HEK293 (cell line): ENCODE data around the gene TARDBP.

Experiments
- EGR2 ChIP-seq: fragments of 450-650 bp; formaldehyde crosslinking; IDR thresholded peaks from 2 replicates; pipeline ENCODE4 v1.5.1; 2016; ENCODE audit warnings: low read depth, missing biosample characterization, missing genetic modification characterization
- IKZF3 ChIP-seq: fragments of 450-650 bp; IDR thresholded peaks from 2 replicates; pipeline ENCODE4 v1.5.0; 2018; ENCODE audit warnings: missing biosample characterization, mild to moderate bottlenecking, missing genetic modification characterization, moderate library complexity
- KLF10 ChIP-seq: fragments of 450-650 bp; IDR thresholded peaks from 2 replicates; pipeline ENCODE4 v1.5.1; 2018; ENCODE audit warnings: missing biosample characterization, mild to moderate bottlenecking, missing genetic modification characterization
- KLF16 ChIP-seq: fragments of 450-650 bp; formaldehyde crosslinking; IDR thresholded peaks from 2 replicates; pipeline ENCODE4 v1.5.1; 2017; ENCODE audit warnings: missing biosample characterization, missing genetic modification characterization
- KLF7 ChIP-seq: fragments of 450-650 bp; formaldehyde crosslinking; IDR thresholded peaks from 2 replicates; pipeline ENCODE4 v1.5.1; 2016; ENCODE audit warnings: missing biosample characterization, missing genetic modification characterization, borderline replicate concordance
- MZF1 ChIP-seq: fragments of 450-650 bp; formaldehyde crosslinking; IDR thresholded peaks from 2 replicates; pipeline ENCODE4 v1.5.1; 2017; ENCODE audit warnings: missing biosample characterization, missing genetic modification characterization, borderline replicate concordance
- SALL2 ChIP-seq: fragments of 450-650 bp; formaldehyde crosslinking; IDR thresholded peaks from 2 replicates; pipeline ENCODE4 v1.5.0; 2017; ENCODE audit warnings: missing biosample characterization, mild to moderate bottlenecking, missing genetic modification characterization, borderline replicate concordance
- SP3 ChIP-seq: fragments of 450-650 bp; formaldehyde crosslinking; IDR thresholded peaks from 2 replicates; pipeline ENCODE4 v1.5.1; 2016; ENCODE audit warnings: missing biosample characterization, missing genetic modification characterization
- ZBTB17 ChIP-seq: fragments of 450-650 bp; formaldehyde crosslinking; IDR thresholded peaks from 2 replicates; pipeline ENCODE4 v1.5.1; 2016; ENCODE audit warnings: missing biosample characterization, missing genetic modification characterization
- ZEB2 ChIP-seq: fragments of 450-650 bp; formaldehyde crosslinking; IDR thresholded peaks from 2 replicates; pipeline ENCODE4 v1.5.1; 2016; ENCODE audit warnings: missing biosample characterization, missing genetic modification characterization
- ZFP37 ChIP-seq: fragments of 450-650 bp; formaldehyde crosslinking; IDR thresholded peaks from 2 replicates; pipeline ENCODE4 v1.5.1; 2016; ENCODE audit warnings: missing biosample characterization, missing genetic modification characterization
- ZIC2 ChIP-seq: fragments of 450-650 bp; formaldehyde crosslinking; IDR thresholded peaks from 2 replicates; pipeline ENCODE4 v1.5.1; 2016; ENCODE audit warnings: missing biosample characterization, missing genetic modification characterization
- ZNF10 ChIP-seq: fragments of 450-650 bp; formaldehyde crosslinking; IDR thresholded peaks from 2 replicates; pipeline ENCODE4 v1.5.1; 2017; ENCODE audit warnings: missing biosample characterization, missing genetic modification characterization
- ZNF175 ChIP-seq: fragments of 450-650 bp; formaldehyde crosslinking; IDR thresholded peaks from 2 replicates; pipeline ENCODE4 v1.5.1; 2016; ENCODE audit warnings: missing biosample characterization, missing genetic modification characterization
- ZNF184 ChIP-seq: fragments of 450-650 bp; IDR thresholded peaks from 2 replicates; pipeline ENCODE4 v1.5.1; 2018; ENCODE audit warnings: missing biosample characterization, mild to moderate bottlenecking, missing genetic modification characterization
- ZNF24 ChIP-seq: fragments of 450-650 bp; formaldehyde crosslinking; IDR thresholded peaks from 2 replicates; pipeline ENCODE4 v1.5.1; 2016; ENCODE audit warnings: missing biosample characterization, missing genetic modification characterization
- ZNF324 ChIP-seq: fragments of 450-650 bp; formaldehyde crosslinking; IDR thresholded peaks from 2 replicates; pipeline ENCODE4 v1.5.1; 2016; ENCODE audit warnings: missing biosample characterization, missing genetic modification characterization
- ZNF335 ChIP-seq: fragments of 450-650 bp; formaldehyde crosslinking; conservative IDR thresholded peaks from 2 replicates; pipeline ENCODE4 v1.5.1; 2016; ENCODE audit warnings: missing biosample characterization, missing genetic modification characterization
- ZNF76 ChIP-seq: fragments of 450-650 bp; formaldehyde crosslinking; IDR thresholded peaks from 2 replicates; pipeline ENCODE4; 2016; ENCODE audit warnings: low read depth, missing biosample characterization, missing genetic modification characterization, borderline replicate concordance
- ZNF785 ChIP-seq: fragments of 450-650 bp; formaldehyde crosslinking; IDR thresholded peaks from 2 replicates; pipeline ENCODE4 v1.5.1; 2016; ENCODE audit warnings: missing biosample characterization, missing genetic modification characterization
- ZNF792 ChIP-seq: fragments of 450-650 bp; formaldehyde crosslinking; IDR thresholded peaks from 2 replicates; pipeline ENCODE4 v1.5.1; 2016; ENCODE audit warnings: missing biosample characterization, missing genetic modification characterization
- ZSCAN30 ChIP-seq: fragments of 450-650 bp; IDR thresholded peaks from 2 replicates; pipeline ENCODE4 v1.5.1; 2018; ENCODE audit warnings: missing biosample characterization, mild to moderate bottlenecking, missing genetic modification characterization, moderate library complexity
- TF ChIP-seq, protein P1 (sequence below): fragments of 450-650 bp; formaldehyde crosslinking; IDR thresholded peaks from 2 replicates; pipeline ENCODE4 v1.5.1; 2016; ENCODE audit warnings: missing biosample characterization, missing genetic modification characterization
- TF ChIP-seq, protein P2 (sequence below): fragments of 450-650 bp; formaldehyde crosslinking; IDR thresholded peaks from 2 replicates; pipeline ENCODE4 v1.5.1; 2017; ENCODE audit warnings: missing biosample characterization, mild to moderate bottlenecking, missing genetic modification characterization, moderate library complexity
- TF ChIP-seq, protein P3 (sequence below): fragments of 450-650 bp; formaldehyde crosslinking; IDR thresholded peaks from 2 replicates; pipeline ENCODE4 v1.5.1; 2016; ENCODE audit warnings: missing biosample characterization, missing genetic modification characterization
- TF ChIP-seq, protein P4 (sequence below): fragments of 450-650 bp; formaldehyde crosslinking; IDR thresholded peaks from 2 replicates; pipeline ENCODE4; 2016; ENCODE audit warnings: missing biosample characterization, missing genetic modification characterization
- TF ChIP-seq, protein P5 (sequence below): fragments of 450-650 bp; formaldehyde crosslinking; conservative IDR thresholded peaks from 2 replicates; pipeline ENCODE4 v1.5.1; 2016; ENCODE audit warnings: low read depth, missing biosample characterization, missing genetic modification characterization
- TF ChIP-seq, protein P6 (sequence below): fragments of 450-650 bp; formaldehyde crosslinking; IDR thresholded peaks from 2 replicates; pipeline ENCODE4 v1.5.1; 2017; ENCODE audit warnings: missing biosample characterization, missing genetic modification characterization

TARDBP gene

DNA sequence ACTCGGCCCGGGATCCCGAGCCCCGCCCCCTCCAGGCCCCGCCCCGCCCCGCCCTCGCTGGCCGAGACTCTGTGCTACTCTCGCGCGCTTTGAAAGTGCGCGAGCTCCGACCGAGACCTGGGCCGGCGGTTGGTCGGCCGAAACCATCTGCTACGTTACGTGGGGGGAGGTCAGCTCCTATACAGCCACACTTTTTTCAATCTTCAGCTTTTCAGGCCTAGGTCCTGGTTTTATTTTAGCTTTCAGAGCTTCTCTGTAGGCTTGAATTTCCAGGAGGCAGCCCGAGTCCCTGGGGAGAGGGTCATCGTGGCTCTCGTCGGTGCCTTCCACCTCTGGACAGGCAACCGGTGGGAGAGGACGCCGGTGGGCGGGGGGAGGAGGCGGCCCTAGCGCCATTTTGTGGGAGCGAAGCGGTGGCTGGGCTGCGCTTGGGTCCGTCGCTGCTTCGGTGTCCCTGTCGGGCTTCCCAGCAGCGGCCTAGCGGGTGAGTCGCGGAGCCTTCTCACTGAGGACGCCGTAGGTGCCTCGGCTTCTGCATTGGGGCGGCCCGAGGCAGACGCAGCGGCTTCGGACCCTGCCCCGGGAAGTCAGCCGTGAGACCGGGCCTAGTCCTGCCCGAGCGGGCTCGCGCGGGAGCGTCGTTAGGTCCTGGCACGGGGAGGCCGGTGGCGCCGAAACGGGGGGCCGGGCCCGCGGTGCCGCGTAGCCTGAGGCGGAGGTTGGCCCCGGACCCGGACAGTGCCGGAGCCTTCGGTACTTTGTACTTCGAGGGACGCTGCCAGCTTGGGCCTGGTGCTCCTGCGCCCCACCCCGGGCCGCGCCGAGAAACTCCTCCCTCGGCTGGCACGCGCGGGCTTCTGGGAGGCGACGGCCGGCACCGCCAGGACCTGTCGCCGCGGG lies at the start of gene TARDBP (continued):
- peak; percentile 78 for TF ChIP-seq ZNF324
- no peak for TF ChIP-seq ZIC2 (tag by site-specific recombination)
- TF ChIP-seq, protein P1, sequence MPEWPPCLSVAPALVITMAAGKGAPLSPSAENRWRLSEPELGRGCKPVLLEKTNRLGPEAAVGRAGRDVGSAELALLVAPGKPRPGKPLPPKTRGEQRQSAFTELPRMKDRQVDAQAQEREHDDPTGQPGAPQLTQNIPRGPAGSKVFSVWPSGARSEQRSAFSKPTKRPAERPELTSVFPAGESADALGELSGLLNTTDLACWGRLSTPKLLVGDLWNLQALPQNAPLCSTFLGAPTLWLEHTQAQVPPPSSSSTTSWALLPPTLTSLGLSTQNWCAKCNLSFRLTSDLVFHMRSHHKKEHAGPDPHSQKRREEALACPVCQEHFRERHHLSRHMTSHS (tag by site-specific recombination): no peak
- 0 out of 2 replicates have a peak, but pooled peaks have one; percentile 25 for TF ChIP-seq ZNF184 (tag by site-specific recombination)
- TF ChIP-seq ZEB2: peak; percentile 73; the same call in 1 of the 2 replicates
- TF ChIP-seq, protein P2, sequence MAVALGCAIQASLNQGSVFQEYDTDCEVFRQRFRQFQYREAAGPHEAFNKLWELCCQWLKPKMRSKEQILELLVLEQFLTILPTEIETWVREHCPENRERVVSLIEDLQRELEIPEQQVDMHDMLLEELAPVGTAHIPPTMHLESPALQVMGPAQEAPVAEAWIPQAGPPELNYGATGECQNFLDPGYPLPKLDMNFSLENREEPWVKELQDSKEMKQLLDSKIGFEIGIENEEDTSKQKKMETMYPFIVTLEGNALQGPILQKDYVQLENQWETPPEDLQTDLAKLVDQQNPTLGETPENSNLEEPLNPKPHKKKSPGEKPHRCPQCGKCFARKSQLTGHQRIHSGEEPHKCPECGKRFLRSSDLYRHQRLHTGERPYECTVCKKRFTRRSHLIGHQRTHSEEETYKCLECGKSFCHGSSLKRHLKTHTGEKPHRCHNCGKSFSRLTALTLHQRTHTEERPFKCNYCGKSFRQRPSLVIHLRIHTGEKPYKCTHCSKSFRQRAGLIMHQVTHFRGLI: peak; percentile 82
- TF ChIP-seq MZF1: no peak
- peak; percentile 99 for TF ChIP-seq SP3 (tag by site-specific recombination)
- TF ChIP-seq, protein P3, sequence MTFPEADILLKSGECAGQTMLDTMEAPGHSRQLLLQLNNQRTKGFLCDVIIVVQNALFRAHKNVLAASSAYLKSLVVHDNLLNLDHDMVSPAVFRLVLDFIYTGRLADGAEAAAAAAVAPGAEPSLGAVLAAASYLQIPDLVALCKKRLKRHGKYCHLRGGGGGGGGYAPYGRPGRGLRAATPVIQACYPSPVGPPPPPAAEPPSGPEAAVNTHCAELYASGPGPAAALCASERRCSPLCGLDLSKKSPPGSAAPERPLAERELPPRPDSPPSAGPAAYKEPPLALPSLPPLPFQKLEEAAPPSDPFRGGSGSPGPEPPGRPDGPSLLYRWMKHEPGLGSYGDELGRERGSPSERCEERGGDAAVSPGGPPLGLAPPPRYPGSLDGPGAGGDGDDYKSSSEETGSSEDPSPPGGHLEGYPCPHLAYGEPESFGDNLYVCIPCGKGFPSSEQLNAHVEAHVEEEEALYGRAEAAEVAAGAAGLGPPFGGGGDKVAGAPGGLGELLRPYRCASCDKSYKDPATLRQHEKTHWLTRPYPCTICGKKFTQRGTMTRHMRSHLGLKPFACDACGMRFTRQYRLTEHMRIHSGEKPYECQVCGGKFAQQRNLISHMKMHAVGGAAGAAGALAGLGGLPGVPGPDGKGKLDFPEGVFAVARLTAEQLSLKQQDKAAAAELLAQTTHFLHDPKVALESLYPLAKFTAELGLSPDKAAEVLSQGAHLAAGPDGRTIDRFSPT (tag by site-specific recombination): peak; percentile 36; the same call in 1 of the 2 replicates
- TF ChIP-seq IKZF3 (tag by site-specific recombination): no peak
- TF ChIP-seq KLF7 (tag by site-specific recombination): peak; percentile 87; the same call in 1 of the 2 replicates
- no peak for TF ChIP-seq ZNF10 (tag by site-specific recombination)
- peak; percentile 65 for TF ChIP-seq ZBTB17
- peak; percentile 76 for TF ChIP-seq ZNF76 (tag by site-specific recombination)
- TF ChIP-seq SALL2 (tag by site-specific recombination): 0 out of 2 replicates have a peak, but pooled peaks have one; percentile 57
- TF ChIP-seq, protein P4, sequence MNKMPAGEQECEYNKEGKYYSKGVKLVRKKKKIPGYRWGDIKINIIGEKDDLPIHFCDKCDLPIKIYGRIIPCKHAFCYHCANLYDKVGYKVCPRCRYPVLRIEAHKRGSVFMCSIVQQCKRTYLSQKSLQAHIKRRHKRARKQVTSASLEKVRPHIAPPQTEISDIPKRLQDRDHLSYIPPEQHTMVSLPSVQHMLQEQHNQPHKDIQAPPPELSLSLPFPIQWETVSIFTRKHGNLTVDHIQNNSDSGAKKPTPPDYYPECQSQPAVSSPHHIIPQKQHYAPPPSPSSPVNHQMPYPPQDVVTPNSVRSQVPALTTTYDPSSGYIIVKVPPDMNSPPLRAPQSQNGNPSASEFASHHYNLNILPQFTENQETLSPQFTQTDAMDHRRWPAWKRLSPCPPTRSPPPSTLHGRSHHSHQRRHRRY (tag by site-specific recombination): no peak
- TF ChIP-seq ZNF175 (tag by site-specific recombination): no peak
- peak; percentile 74; the same call in 1 of the 2 replicates for TF ChIP-seq ZNF785 (tag by site-specific recombination)
- TF ChIP-seq ZNF335: peak; percentile 81
- TF ChIP-seq ZNF24: peak; percentile 82
- TF ChIP-seq EGR2 (tag by site-specific recombination): peak; percentile 92
- no peak; the same call in none of the 2 replicates for TF ChIP-seq ZFP37 (tag by site-specific recombination)
- TF ChIP-seq, protein P5, sequence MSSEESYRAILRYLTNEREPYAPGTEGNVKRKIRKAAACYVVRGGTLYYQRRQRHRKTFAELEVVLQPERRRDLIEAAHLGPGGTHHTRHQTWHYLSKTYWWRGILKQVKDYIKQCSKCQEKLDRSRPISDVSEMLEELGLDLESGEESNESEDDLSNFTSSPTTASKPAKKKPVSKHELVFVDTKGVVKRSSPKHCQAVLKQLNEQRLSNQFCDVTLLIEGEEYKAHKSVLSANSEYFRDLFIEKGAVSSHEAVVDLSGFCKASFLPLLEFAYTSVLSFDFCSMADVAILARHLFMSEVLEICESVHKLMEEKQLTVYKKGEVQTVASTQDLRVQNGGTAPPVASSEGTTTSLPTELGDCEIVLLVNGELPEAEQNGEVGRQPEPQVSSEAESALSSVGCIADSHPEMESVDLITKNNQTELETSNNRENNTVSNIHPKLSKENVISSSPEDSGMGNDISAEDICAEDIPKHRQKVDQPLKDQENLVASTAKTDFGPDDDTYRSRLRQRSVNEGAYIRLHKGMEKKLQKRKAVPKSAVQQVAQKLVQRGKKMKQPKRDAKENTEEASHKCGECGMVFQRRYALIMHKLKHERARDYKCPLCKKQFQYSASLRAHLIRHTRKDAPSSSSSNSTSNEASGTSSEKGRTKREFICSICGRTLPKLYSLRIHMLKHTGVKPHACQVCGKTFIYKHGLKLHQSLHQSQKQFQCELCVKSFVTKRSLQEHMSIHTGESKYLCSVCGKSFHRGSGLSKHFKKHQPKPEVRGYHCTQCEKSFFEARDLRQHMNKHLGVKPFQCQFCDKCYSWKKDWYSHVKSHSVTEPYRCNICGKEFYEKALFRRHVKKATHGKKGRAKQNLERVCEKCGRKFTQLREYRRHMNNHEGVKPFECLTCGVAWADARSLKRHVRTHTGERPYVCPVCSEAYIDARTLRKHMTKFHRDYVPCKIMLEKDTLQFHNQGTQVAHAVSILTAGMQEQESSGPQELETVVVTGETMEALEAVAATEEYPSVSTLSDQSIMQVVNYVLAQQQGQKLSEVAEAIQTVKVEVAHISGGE (tag by site-specific recombination): peak; percentile 78
- TF ChIP-seq KLF10 (tag by site-specific recombination): peak; percentile 78; the same call in 1 of the 2 replicates
- TF ChIP-seq ZSCAN30 (tag by site-specific recombination): peak; percentile 35; the same call in 1 of the 2 replicates
- TF ChIP-seq KLF16 (tag by site-specific recombination): peak; percentile 90
- no peak; the same call in 1 of the 2 replicates for TF ChIP-seq ZNF792 (tag by site-specific recombination)
- TF ChIP-seq, protein P6, sequence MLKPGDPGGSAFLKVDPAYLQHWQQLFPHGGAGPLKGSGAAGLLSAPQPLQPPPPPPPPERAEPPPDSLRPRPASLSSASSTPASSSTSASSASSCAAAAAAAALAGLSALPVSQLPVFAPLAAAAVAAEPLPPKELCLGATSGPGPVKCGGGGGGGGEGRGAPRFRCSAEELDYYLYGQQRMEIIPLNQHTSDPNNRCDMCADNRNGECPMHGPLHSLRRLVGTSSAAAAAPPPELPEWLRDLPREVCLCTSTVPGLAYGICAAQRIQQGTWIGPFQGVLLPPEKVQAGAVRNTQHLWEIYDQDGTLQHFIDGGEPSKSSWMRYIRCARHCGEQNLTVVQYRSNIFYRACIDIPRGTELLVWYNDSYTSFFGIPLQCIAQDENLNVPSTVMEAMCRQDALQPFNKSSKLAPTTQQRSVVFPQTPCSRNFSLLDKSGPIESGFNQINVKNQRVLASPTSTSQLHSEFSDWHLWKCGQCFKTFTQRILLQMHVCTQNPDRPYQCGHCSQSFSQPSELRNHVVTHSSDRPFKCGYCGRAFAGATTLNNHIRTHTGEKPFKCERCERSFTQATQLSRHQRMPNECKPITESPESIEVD (tag by site-specific recombination): no peak
